GM12878 (cell line): Measurements from ENCODE around the gene ALDH1A1. TPM values are rescaled to one million over a fixed set of nuclear protein-coding genes. Genes with fewer than 3 reads are reported as not detected.

Source experiments
- ATAC-seq: fragments of 200-7000 bp; cut with Tn5 transposase; 3 replicates; pipeline ENCODE4 v1.9.1; 2020; ENCODE audit warnings: mild to moderate bottlenecking, moderate library complexity
- BruUV-seq: library from RNA; stranded (reverse); fragments of 400-500 nt; replicated peaks from 2 replicates; lab custom pipeline; 2021; lab: Mats Ljungman, UMichigan
- CTCF ChIA-PET: fragments of 300-600 bp; sonication (Branson Sonifier 250); formaldehyde crosslinking; extraction: SDS; loops from one replicate; lab custom pipeline; 2021; ENCODE audit warnings: inconsistent platforms; lab: Yijun Ruan, JAX
- POLR2A ChIA-PET: fragments of 350-600 bp; formaldehyde crosslinking; extraction: SDS; loops from one replicate; lab custom pipeline; 2021; ENCODE audit warnings: inconsistent platforms; lab: Charles Lee
- RAD21 ChIA-PET: fragments of 300-600 bp; sonication (Branson Sonifier 250); formaldehyde crosslinking; loops from one replicate; lab custom pipeline; 2023; ENCODE audit warnings: antibody characterized with exemption; ENCODE audit not compliant: unreplicated experiment; lab: Charles Lee
- SMC1A ChIA-PET: fragments of 300-600 bp; sonication (Branson Sonifier 250); formaldehyde crosslinking; loops from one replicate; lab custom pipeline; 2023; ENCODE audit not compliant: unreplicated experiment, uncharacterized antibody; lab: Charles Lee
- DNase-seq: peaks from one replicate; pipeline ENCODE4 v3.0.0-alpha.2; 2011; ENCODE audit warnings: low read depth, low spot score
- FAIRE-seq: peaks from 3 replicates; lab custom pipeline; 2011; peaks lifted over from hg19 to GRCh38; lab: Jason Lieb, UNC
- H2AFZ ChIP-seq: 2 replicates; pipeline ENCODE4 v1.6.0; 2011; ENCODE audit warnings: low read depth, low read length, control low read depth; ENCODE audit not compliant: control insufficient read depth
- H3K27ac ChIP-seq: 2 replicates; pipeline ENCODE4 v1.5.1; 2011; ENCODE audit warnings: control low read depth; ENCODE audit not compliant: control insufficient read depth, insufficient read depth
- H3K27me3 ChIP-seq, 2 experiments: replicated peaks in 1 of 2; 2 replicates each; pipeline versions ENCODE4 v1.6.0 to v1.6.1; 2011; ENCODE audit warnings: low read length in 1 of 2; ENCODE audit not compliant: control insufficient read depth in 2 of 2, insufficient read depth in 2 of 2
- H3K36me3 ChIP-seq, 2 experiments: 2 replicates each; pipeline ENCODE4 v1.5.1; 2011; ENCODE audit warnings: low read length in 1 of 2; ENCODE audit not compliant: control insufficient read depth in 2 of 2, insufficient read depth in 2 of 2
- H3K4me1 ChIP-seq: 2 replicates; pipeline ENCODE4 v1.6.1; 2011; ENCODE audit warnings: mild to moderate bottlenecking, low read length, moderate library complexity, mixed read lengths; ENCODE audit not compliant: control insufficient read depth, insufficient read depth
- H3K4me2 ChIP-seq: 2 replicates; pipeline ENCODE4 v1.6.0; 2011; ENCODE audit warnings: control low read depth; ENCODE audit not compliant: control insufficient read depth, insufficient read depth
- H3K4me3 ChIP-seq: fragments of 200-600 bp; sonication (generic); 2 replicates; pipeline ENCODE4 v1.5.1; 2016
- H3K79me2 ChIP-seq: 2 replicates; pipeline ENCODE4 v1.6.0; 2011; ENCODE audit warnings: low read length; ENCODE audit not compliant: control insufficient read depth, insufficient read depth
- H3K9ac ChIP-seq: 2 replicates; pipeline ENCODE4 v1.8.0; 2011; ENCODE audit warnings: low read length, control low read depth, mixed read lengths; ENCODE audit not compliant: control insufficient read depth, insufficient read depth
- H3K9me3 ChIP-seq: replicated peaks from 3 replicates; pipeline ENCODE4 v1.5.1; 2011; ENCODE audit warnings: mild to moderate bottlenecking, low read length; ENCODE audit not compliant: control insufficient read depth, insufficient read depth
- H4K20me1 ChIP-seq: 2 replicates; pipeline ENCODE4 v1.6.0; 2011; ENCODE audit not compliant: control insufficient read depth, insufficient read depth
- IKZF1 ChIP-seq: fragments of 450-650 bp; conservative IDR thresholded peaks from 2 replicates; pipeline ENCODE4 v1.6.1; 2017; ENCODE audit warnings: antibody characterized with exemption, mild to moderate bottlenecking
- LARP7 ChIP-seq: fragments of 450-650 bp; IDR thresholded peaks from 2 replicates; pipeline ENCODE4 v1.6.1; 2017; ENCODE audit warnings: mild to moderate bottlenecking
- MEF2B ChIP-seq: fragments of 450-650 bp; IDR thresholded peaks from 2 replicates; pipeline ENCODE4 v1.6.1; 2018; ENCODE audit warnings: mild to moderate bottlenecking, moderate library complexity; ENCODE audit not compliant: partially characterized antibody, poor library complexity, severe bottlenecking
- MXI1 ChIP-seq: fragments of 150-350 bp; IDR thresholded peaks from 2 replicates; pipeline ENCODE4 v1.6.1; 2011; ENCODE audit warnings: low read depth, mild to moderate bottlenecking, inconsistent platforms, low read length, improper control_type of control experiment
- NRF1 ChIP-seq: conservative IDR thresholded peaks from 2 replicates; pipeline ENCODE4 v1.6.1; 2011; ENCODE audit warnings: mild to moderate bottlenecking, low read depth, low read length, improper control_type of control experiment
- RELB ChIP-seq: fragments of 450-650 bp; IDR thresholded peaks from 2 replicates; pipeline ENCODE4 v1.6.1; 2017; ENCODE audit warnings: low read depth, mild to moderate bottlenecking, moderate library complexity
- REST ChIP-seq: IDR thresholded peaks from 2 replicates; pipeline ENCODE4 v1.6.1; 2012; ENCODE audit warnings: mild to moderate bottlenecking, low read depth, low read length
- STAT1 ChIP-seq: fragments of 450-650 bp; conservative IDR thresholded peaks from 2 replicates; pipeline ENCODE4 v1.6.1; 2014; ENCODE audit warnings: antibody characterized with exemption, mild to moderate bottlenecking
- ZNF24 ChIP-seq: fragments of 450-650 bp; IDR thresholded peaks from 2 replicates; pipeline ENCODE4 v1.6.1; 2017; ENCODE audit warnings: antibody characterized with exemption, mild to moderate bottlenecking
- WGBS: methylation state at CpG from one replicate; pipeline ENCODE4 v1.1.6; 2016; ENCODE audit warnings: low lambda C conversion rate; ENCODE audit not compliant: insufficient replicate concordance, insufficient coverage; ENCODE audit errors: missing lambda C conversion rate; 5-methylcytosine and 5-hydroxymethylcytosine counted together
- in situ Hi-C: fragments of 300-500 bp; cut with MboI; formaldehyde crosslinking; loops from 9 replicates; pipeline ENCODE4 v1.14.3; 2018; ENCODE audit warnings: mixed read lengths
- intact Hi-C: fragments of 100-400 bp; cut with micrococcal nuclease; formaldehyde crosslinking; loops from one replicate; pipeline ENCODE4 v1.14.2; 2022; ENCODE audit not compliant: unreplicated experiment
- polyA plus RNA-seq, 11 experiments: library from polyadenylated mRNA; depleted of rRNA in 4 of 11; unstranded in 6 of 11; stranded (reverse) in 5 of 11; fragments of >200 nt; fragmentation: Nextera tagmentation in 4 of 11; fragmentation: Illumina TruSeq in 1 of 11; extraction: Ambion mirVana in 4 of 11; extraction: Trizol in 1 of 11; gene quantifications; 1 replicate in 1 of 11; 2 replicates in 10 of 11; pipeline versions ENCODE4 v1.2.1 to v1.2.3, GENCODE V29; 2011 to 2016; ENCODE audit warnings: inconsistent platforms in 2 of 11, missing spikeins in 2 of 11, low read depth in 1 of 11
- total RNA-seq, 4 experiments: library from RNA; depleted of rRNA in 3 of 4; stranded (reverse); fragments of >200 nt in 3 of 4; fragmentation: Illumina TruSeq in 1 of 4; extraction: Trizol in 1 of 4; gene quantifications; 2 replicates each; pipeline versions ENCODE4 v1.2.1 to v1.2.3, GENCODE V29; 2013 to 2021

ALDH1A1 gene
- total and polyA plus RNA-seq, 10 of the 15 experiments (the other 5 are each of a cell fraction or from before 2014, with no cell fraction given), result 0.03 to 0.54 TPM; not detected in 8

GRCh38 chr9:72958485-72959281, 5.8 kb upstream of the ALDH1A1 start:
- Histone ChIP-seq H3K4me3 (no peak overlapping the region), H3K4me2 (no peak overlapping the region), H3K79me2 (no peaks in the 10 kb centered on the region), H4K20me1 (no peaks in the 10 kb centered on the region), H3K36me3 (no peaks in the 10 kb centered on the region), H3K9ac (no peak overlapping the region), H2AFZ (no peak overlapping the region), H3K27me3 (no peaks in the 10 kb centered on the region; a peak in 1 of 4 replicates), H3K9me3 (no peaks in the 10 kb centered on the region), H3K27ac (no peak overlapping the region), H3K4me1 (no peaks in the 10 kb centered on the region)
- SMC1A ChIA-PET, result no interaction called here
- in situ Hi-C loops (no loop called here), intact Hi-C loops (no loop called here)
- no peak for FAIRE-seq
- BruUV-seq, result no TSS peak
- CTCF ChIA-PET, result no interaction called here
- no peak for ATAC-seq
- TF ChIP-seq MXI1 (no peak), REST (no peak), STAT1 (no peak), IKZF1 (no peak), LARP7 (no peak), RELB (no peak), MEF2B (no peak), NRF1 (no peak), ZNF24 (no peak)
- 42% methylated on average over 5 of the region's 5 CpGs for WGBS
- RAD21 ChIA-PET, result no interaction called here
- POLR2A ChIA-PET, result no interaction called here
- no peak for DNase-seq
